ENCODE data around the gene ABCA3. TPM values are rescaled to one million over a fixed set of nuclear protein-coding genes. Genes with fewer than 3 reads are reported as not detected.

Gene ABCA3
- total and polyA plus RNA-seq, 2 experiments from 2014 or later, result 3.0 to 4.1 TPM

DNA sequence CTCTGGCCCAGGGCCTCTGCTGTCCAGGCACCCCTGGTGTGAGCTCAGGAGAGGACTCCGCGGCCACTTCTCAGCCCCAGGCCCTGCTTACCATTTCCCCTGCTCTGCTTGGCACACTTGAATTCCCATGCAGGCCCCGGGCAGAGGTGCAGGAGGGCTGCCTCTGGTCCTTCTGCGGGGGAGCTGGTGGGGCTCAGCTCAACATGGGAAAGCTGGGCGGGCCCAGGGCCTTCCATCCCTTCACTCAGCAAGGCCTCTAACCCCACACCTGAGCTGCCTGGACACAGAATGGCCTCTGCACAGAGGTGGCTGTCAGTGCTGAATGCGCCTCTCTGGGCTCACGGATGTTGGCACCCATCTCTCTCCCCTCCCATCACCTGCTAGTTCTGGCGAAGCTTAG lies 60.1 kb downstream of the ABCA3 start (continued):
- TF ChIP-seq ZNF331 (CRISPR knock-in tag; IDR thresholded peaks at IDR 0.05; ENCODE audit: low read depth) (no peak), CREB1 (CRISPR knock-in tag; IDR thresholded peaks at IDR 0.05; ENCODE audit: low read depth) (no peak), EZH2phosphoT487 (IDR thresholded peaks at IDR 0.05; ENCODE audit: unreplicated experiment) (no peak), ZNF114 (CRISPR knock-in tag; IDR thresholded peaks at IDR 0.05) (no peak)
- TF ChIP-seq, protein P1, sequence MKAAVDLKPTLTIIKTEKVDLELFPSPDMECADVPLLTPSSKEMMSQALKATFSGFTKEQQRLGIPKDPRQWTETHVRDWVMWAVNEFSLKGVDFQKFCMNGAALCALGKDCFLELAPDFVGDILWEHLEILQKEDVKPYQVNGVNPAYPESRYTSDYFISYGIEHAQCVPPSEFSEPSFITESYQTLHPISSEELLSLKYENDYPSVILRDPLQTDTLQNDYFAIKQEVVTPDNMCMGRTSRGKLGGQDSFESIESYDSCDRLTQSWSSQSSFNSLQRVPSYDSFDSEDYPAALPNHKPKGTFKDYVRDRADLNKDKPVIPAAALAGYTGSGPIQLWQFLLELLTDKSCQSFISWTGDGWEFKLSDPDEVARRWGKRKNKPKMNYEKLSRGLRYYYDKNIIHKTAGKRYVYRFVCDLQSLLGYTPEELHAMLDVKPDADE (IDR thresholded peaks at IDR 0.05), result no peak
- TF ChIP-seq, protein P2, sequence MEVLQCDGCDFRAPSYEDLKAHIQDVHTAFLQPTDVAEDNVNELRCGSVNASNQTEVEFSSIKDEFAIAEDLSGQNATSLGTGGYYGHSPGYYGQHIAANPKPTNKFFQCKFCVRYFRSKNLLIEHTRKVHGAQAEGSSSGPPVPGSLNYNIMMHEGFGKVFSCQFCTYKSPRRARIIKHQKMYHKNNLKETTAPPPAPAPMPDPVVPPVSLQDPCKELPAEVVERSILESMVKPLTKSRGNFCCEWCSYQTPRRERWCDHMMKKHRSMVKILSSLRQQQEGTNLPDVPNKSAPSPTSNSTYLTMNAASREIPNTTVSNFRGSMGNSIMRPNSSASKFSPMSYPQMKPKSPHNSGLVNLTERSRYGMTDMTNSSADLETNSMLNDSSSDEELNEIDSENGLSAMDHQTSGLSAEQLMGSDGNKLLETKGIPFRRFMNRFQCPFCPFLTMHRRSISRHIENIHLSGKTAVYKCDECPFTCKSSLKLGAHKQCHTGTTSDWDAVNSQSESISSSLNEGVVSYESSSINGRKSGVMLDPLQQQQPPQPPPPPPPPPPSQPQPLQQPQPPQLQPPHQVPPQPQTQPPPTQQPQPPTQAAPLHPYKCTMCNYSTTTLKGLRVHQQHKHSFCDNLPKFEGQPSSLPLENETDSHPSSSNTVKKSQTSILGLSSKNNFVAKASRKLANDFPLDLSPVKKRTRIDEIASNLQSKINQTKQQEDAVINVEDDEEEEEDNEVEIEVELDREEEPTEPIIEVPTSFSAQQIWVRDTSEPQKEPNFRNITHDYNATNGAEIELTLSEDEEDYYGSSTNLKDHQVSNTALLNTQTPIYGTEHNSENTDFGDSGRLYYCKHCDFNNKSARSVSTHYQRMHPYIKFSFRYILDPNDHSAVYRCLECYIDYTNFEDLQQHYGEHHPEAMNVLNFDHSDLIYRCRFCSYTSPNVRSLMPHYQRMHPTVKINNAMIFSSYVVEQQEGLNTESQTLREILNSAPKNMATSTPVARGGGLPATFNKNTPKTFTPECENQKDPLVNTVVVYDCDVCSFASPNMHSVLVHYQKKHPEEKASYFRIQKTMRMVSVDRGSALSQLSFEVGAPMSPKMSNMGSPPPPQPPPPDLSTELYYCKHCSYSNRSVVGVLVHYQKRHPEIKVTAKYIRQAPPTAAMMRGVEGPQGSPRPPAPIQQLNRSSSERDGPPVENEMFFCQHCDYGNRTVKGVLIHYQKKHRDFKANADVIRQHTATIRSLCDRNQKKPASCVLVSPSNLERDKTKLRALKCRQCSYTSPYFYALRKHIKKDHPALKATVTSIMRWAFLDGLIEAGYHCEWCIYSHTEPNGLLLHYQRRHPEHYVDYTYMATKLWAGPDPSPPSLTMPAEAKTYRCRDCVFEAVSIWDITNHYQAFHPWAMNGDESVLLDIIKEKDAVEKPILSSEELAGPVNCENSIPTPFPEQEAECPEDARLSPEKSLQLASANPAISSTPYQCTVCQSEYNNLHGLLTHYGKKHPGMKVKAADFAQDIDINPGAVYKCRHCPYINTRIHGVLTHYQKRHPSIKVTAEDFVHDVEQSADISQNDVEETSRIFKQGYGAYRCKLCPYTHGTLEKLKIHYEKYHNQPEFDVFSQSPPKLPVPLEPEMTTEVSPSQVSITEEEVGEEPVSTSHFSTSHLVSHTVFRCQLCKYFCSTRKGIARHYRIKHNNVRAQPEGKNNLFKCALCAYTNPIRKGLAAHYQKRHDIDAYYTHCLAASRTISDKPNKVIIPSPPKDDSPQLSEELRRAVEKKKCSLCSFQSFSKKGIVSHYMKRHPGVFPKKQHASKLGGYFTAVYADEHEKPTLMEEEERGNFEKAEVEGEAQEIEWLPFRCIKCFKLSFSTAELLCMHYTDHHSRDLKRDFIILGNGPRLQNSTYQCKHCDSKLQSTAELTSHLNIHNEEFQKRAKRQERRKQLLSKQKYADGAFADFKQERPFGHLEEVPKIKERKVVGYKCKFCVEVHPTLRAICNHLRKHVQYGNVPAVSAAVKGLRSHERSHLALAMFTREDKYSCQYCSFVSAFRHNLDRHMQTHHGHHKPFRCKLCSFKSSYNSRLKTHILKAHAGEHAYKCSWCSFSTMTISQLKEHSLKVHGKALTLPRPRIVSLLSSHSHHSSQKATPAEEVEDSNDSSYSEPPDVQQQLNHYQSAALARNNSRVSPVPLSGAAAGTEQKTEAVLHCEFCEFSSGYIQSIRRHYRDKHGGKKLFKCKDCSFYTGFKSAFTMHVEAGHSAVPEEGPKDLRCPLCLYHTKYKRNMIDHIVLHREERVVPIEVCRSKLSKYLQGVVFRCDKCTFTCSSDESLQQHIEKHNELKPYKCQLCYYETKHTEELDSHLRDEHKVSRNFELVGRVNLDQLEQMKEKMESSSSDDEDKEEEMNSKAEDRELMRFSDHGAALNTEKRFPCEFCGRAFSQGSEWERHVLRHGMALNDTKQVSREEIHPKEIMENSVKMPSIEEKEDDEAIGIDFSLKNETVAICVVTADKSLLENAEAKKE (CRISPR knock-in tag; IDR thresholded peaks at IDR 0.05), result no peak

- no peak overlapping the region for H2AFZ ChIP-seq
- no peak overlapping the region for H3K4me3 ChIP-seq
- Mint-ChIP-seq H3K4me1 (peaks cover 8% of the 10 kb centered on the region; the same call in 2 of the 3 replicates), H3K27ac (no peak overlapping the region), H3K27me3 (ENCODE audit: insufficient read depth, low read depth, poor library complexity) (peaks cover 11% of the 10 kb centered on the region), H3K9me3 (no peaks in the 10 kb centered on the region), H3K4me3 (no peak overlapping the region), H3K36me3 (ENCODE audit: low read depth) (no peaks in the 10 kb centered on the region; the same call in 2 of the 3 replicates)
- H4K20me1 ChIP-seq (replicated peaks; ENCODE audit: insufficient read depth), result no peaks in the 10 kb centered on the region; the same call in 1 of the 2 replicates
- no peak overlapping the region for H3K4me2 ChIP-seq
- no peak overlapping the region for H3K27ac ChIP-seq (ENCODE audit: low read depth)
- no peaks in the 10 kb centered on the region for H3K27me3 ChIP-seq (ENCODE audit: insufficient read depth)
- DNase-seq (ENCODE audit: low spot score) (no peak), ATAC-seq (no peak)
- H3F3A ChIP-seq (replicated peaks; ENCODE audit: low read depth), result no peaks in the 10 kb centered on the region
- no peaks in the 10 kb centered on the region for H3K4me1 ChIP-seq (ENCODE audit: insufficient read depth)
- H3K79me2 ChIP-seq (replicated peaks; ENCODE audit: insufficient read depth), result no peaks in the 10 kb centered on the region
- H3K36me3 ChIP-seq (ENCODE audit: insufficient read depth), result no peaks in the 10 kb centered on the region
- H3K9me2 ChIP-seq (ENCODE audit: insufficient read depth), result no peaks in the 10 kb centered on the region
- TF ChIP-seq JUNB (IDR thresholded peaks at IDR 0.05; ENCODE audit: unreplicated experiment), result no peak
- no peak for TF ChIP-seq EZH2 (IDR thresholded peaks at IDR 0.05; ENCODE audit: low read depth, unreplicated experiment)
- no peak for TF ChIP-seq ZNF331 (CRISPR knock-in tag; IDR thresholded peaks at IDR 0.05; ENCODE audit: low read depth)
Measured at GRCh38 chr16:2278956-2279800, 61.4 kb downstream of the ABCA3 start.
